Measurements from ENCODE around the gene MAP7D3. TPM values are rescaled to one million over a fixed set of nuclear protein-coding genes. Genes with fewer than 3 reads are reported as not detected.
A peak's percentile ranks its signal among the peaks of the same experiment; 100 is the strongest.

MAP7D3 gene
- total and polyA plus RNA-seq, 2 donors (not counting 1 experiment from before 2014, with no cell fraction given) = 19.0 to 30.7 TPM

- peaks cover 10% of the 10 kb centered on the region for H3K36me3 ChIP-seq (ENCODE audit: control insufficient read depth, insufficient read depth, low read length)
- no peaks in the 10 kb centered on the region for H3K79me2 ChIP-seq (ENCODE audit: control insufficient read depth, insufficient read depth, low read length)
- peak overlapping the region in 1 of 4 experiments; percentile 40 for H3K4me3 ChIP-seq (replicated peaks in 1 of 4; ENCODE audit: control extremely low read depth in 1 of 4, insufficient read depth in 1 of 4, low read depth in 3 of 4, low read length in 4 of 4)
- no peak overlapping the region for H3K27ac ChIP-seq (ENCODE audit: insufficient read depth, low read length)
- peaks cover 7% of the 10 kb centered on the region for H3K4me1 ChIP-seq (ENCODE audit: control insufficient read depth, extremely low read depth, insufficient read depth, low read length)
- H3K27me3 ChIP-seq (ENCODE audit: control insufficient read depth, insufficient read depth, low read length) = no peaks in the 10 kb centered on the region
- no peaks in the 10 kb centered on the region for H3K9me3 ChIP-seq (ENCODE audit: control insufficient read depth, insufficient read depth, low read depth, low read length)
- no peak for DNase-seq (ENCODE audit: low read depth in 2 of 2)
- H4K20me1 ChIP-seq (ENCODE audit: control insufficient read depth, extremely low read depth, insufficient read depth, low read length) = no peaks in the 10 kb centered on the region
- TF ChIP-seq CTCF (conservative IDR thresholded peaks at IDR 0.05 in 1 of 2, IDR thresholded peaks at IDR 0.05 in 1 of 2; ENCODE audit: low read depth in 1 of 2, low read length in 2 of 2) = no peak
- no peak for TF ChIP-seq EZH2 (IDR thresholded peaks at IDR 0.05; ENCODE audit: low read length, missing control alignments)
- no peak overlapping the region for H3K4me2 ChIP-seq (ENCODE audit: extremely low read depth, insufficient read depth, low read length)
- no peak overlapping the region for H2AFZ ChIP-seq (ENCODE audit: low read length)
- no peak overlapping the region for H3K9ac ChIP-seq (ENCODE audit: insufficient read depth, low read length)
Measured at GRCh38 chrX:136205882-136206380, 45.3 kb downstream of the MAP7D3 start.

- Histone ChIP-seq H3K4me3 (replicated peaks in 1 of 4; ENCODE audit: control extremely low read depth in 1 of 4, insufficient read depth in 1 of 4, low read depth in 3 of 4, low read length in 4 of 4) (peak overlapping the region in 1 of 4 experiments; percentile 40), H3K9ac (ENCODE audit: insufficient read depth, low read length) (no peak overlapping the region), H3K27me3 (ENCODE audit: control insufficient read depth, insufficient read depth, low read length) (no peaks in the 10 kb centered on the region), H4K20me1 (ENCODE audit: control insufficient read depth, extremely low read depth, insufficient read depth, low read length) (no peaks in the 10 kb centered on the region), H3K79me2 (ENCODE audit: control insufficient read depth, insufficient read depth, low read length) (no peaks in the 10 kb centered on the region), H2AFZ (ENCODE audit: low read length) (no peak overlapping the region), H3K36me3 (ENCODE audit: control insufficient read depth, insufficient read depth, low read length) (peaks cover 10% of the 10 kb centered on the region), H3K4me2 (ENCODE audit: extremely low read depth, insufficient read depth, low read length) (peak overlapping the region; percentile 20), H3K4me1 (ENCODE audit: control insufficient read depth, extremely low read depth, insufficient read depth, low read length) (peaks cover 10% of the 10 kb centered on the region), H3K27ac (ENCODE audit: insufficient read depth, low read length) (peak overlapping the region; percentile 72), H3K9me3 (ENCODE audit: control insufficient read depth, insufficient read depth, low read depth, low read length) (no peaks in the 10 kb centered on the region)
- no peak for TF ChIP-seq EZH2 (IDR thresholded peaks at IDR 0.05; ENCODE audit: low read length, missing control alignments)
- TF ChIP-seq CTCF (conservative IDR thresholded peaks at IDR 0.05 in 1 of 2, IDR thresholded peaks at IDR 0.05 in 1 of 2; ENCODE audit: low read depth in 1 of 2, low read length in 2 of 2) = no peak
- peak; percentile 66 to 88 for DNase-seq (ENCODE audit: low read depth in 2 of 2)
Measured at GRCh38 chrX:136204571-136204970, 46.6 kb downstream of the MAP7D3 start.

- H3K4me3 ChIP-seq (replicated peaks in 1 of 4; ENCODE audit: control extremely low read depth in 1 of 4, insufficient read depth in 1 of 4, low read depth in 3 of 4, low read length in 4 of 4) = no peak overlapping the region
- TF ChIP-seq EZH2 (IDR thresholded peaks at IDR 0.05; ENCODE audit: low read length, missing control alignments) = no peak
- no peak for TF ChIP-seq CTCF (conservative IDR thresholded peaks at IDR 0.05 in 1 of 2, IDR thresholded peaks at IDR 0.05 in 1 of 2; ENCODE audit: low read depth in 1 of 2, low read length in 2 of 2)
- peak in 1 of 2 donors; percentile 11 for DNase-seq (ENCODE audit: low read depth in 2 of 2)
- no peaks in the 10 kb centered on the region for H3K79me2 ChIP-seq (ENCODE audit: control insufficient read depth, insufficient read depth, low read length)
- no peaks in the 10 kb centered on the region for H4K20me1 ChIP-seq (ENCODE audit: control insufficient read depth, extremely low read depth, insufficient read depth, low read length)
- peak overlapping the region; percentile 8 for H3K4me2 ChIP-seq (ENCODE audit: extremely low read depth, insufficient read depth, low read length)
- peak overlapping the region; percentile 72 for H3K27ac ChIP-seq (ENCODE audit: insufficient read depth, low read length)
- H3K9ac ChIP-seq (ENCODE audit: insufficient read depth, low read length) = peak overlapping the region; percentile 24
- no peaks in the 10 kb centered on the region for H3K9me3 ChIP-seq (ENCODE audit: control insufficient read depth, insufficient read depth, low read depth, low read length)
- peaks cover 10% of the 10 kb centered on the region for H3K36me3 ChIP-seq (ENCODE audit: control insufficient read depth, insufficient read depth, low read length)
- H2AFZ ChIP-seq (ENCODE audit: low read length) = no peak overlapping the region
- H3K27me3 ChIP-seq (ENCODE audit: control insufficient read depth, insufficient read depth, low read length) = no peaks in the 10 kb centered on the region
- peaks cover 10% of the 10 kb centered on the region for H3K4me1 ChIP-seq (ENCODE audit: control insufficient read depth, extremely low read depth, insufficient read depth, low read length)
Measured at GRCh38 chrX:136203951-136204350, 47.2 kb downstream of the MAP7D3 start.
